ENCODE data around the gene FARS2. TPM values are rescaled to one million over a fixed set of nuclear protein-coding genes. Genes with fewer than 3 reads are reported as not detected.
A peak's percentile ranks its signal among the peaks of the same experiment; 100 is the strongest.

FARS2 gene
- total and polyA plus RNA-seq, 2 donors (not counting 1 experiment from before 2014, with no cell fraction given), result 11.0 to 18.5 TPM

DNA sequence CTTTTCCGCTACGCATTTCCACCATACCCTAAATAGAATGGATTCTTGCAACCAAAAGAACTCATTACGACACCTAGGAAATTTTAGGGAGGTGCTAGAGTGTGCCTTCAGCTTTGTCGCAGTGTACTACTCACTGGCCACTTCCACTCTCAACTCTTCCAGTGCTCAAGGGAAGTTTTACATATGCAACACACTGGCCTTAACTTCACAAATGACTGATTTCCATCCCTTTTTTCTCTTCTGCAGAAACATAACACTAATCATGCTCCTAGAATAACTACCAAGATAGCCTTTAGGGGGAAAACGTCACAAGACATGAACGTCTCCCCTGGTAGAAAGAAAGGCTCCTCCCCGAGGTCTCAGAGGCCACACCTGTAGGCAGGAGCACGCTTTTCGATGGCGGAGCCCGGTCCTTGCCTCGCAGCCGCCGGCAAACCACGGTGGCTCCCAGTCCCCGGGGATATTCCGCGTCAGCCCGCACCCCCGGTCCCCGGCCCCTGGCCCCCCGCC lies 1.1 kb upstream of the FARS2 start:
- no peaks in the 10 kb centered on the region for H4K20me1 ChIP-seq (ENCODE audit: control insufficient read depth, extremely low read depth, insufficient read depth, low read length)
- H3K9ac ChIP-seq (ENCODE audit: insufficient read depth, low read length), result peak overlapping the region; percentile 61
- peak overlapping the region; percentile 64 for H3K4me2 ChIP-seq (ENCODE audit: extremely low read depth, insufficient read depth, low read length)
- no peaks in the 10 kb centered on the region for H3K9me3 ChIP-seq (ENCODE audit: control insufficient read depth, insufficient read depth, low read depth, low read length)
- peak overlapping the region; percentile 43 for H3K27ac ChIP-seq (ENCODE audit: insufficient read depth, low read length)
- DNase-seq (ENCODE audit: low read depth in 2 of 2), result peak; percentile 48 to 55
- peak overlapping the region; percentile 85 for H2AFZ ChIP-seq (ENCODE audit: low read length)
- H3K4me3 ChIP-seq (replicated peaks in 1 of 4; ENCODE audit: control extremely low read depth in 1 of 4, insufficient read depth in 1 of 4, low read depth in 3 of 4, low read length in 4 of 4), result peak overlapping the region; percentile 61 to 98 (median 68)
- no peaks in the 10 kb centered on the region for H3K36me3 ChIP-seq (ENCODE audit: control insufficient read depth, insufficient read depth, low read length)
- no peak for TF ChIP-seq EZH2 (IDR thresholded peaks at IDR 0.05; ENCODE audit: low read length, missing control alignments)
- TF ChIP-seq, protein P1, sequence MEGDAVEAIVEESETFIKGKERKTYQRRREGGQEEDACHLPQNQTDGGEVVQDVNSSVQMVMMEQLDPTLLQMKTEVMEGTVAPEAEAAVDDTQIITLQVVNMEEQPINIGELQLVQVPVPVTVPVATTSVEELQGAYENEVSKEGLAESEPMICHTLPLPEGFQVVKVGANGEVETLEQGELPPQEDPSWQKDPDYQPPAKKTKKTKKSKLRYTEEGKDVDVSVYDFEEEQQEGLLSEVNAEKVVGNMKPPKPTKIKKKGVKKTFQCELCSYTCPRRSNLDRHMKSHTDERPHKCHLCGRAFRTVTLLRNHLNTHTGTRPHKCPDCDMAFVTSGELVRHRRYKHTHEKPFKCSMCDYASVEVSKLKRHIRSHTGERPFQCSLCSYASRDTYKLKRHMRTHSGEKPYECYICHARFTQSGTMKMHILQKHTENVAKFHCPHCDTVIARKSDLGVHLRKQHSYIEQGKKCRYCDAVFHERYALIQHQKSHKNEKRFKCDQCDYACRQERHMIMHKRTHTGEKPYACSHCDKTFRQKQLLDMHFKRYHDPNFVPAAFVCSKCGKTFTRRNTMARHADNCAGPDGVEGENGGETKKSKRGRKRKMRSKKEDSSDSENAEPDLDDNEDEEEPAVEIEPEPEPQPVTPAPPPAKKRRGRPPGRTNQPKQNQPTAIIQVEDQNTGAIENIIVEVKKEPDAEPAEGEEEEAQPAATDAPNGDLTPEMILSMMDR (conservative IDR thresholded peaks at IDR 0.05 in 1 of 2, IDR thresholded peaks at IDR 0.05 in 1 of 2; ENCODE audit: low read depth in 1 of 2, low read length in 2 of 2), result no peak
- no peaks in the 10 kb centered on the region for H3K4me1 ChIP-seq (ENCODE audit: control insufficient read depth, extremely low read depth, insufficient read depth, low read length)
- H3K27me3 ChIP-seq (ENCODE audit: control insufficient read depth, insufficient read depth, low read length), result no peaks in the 10 kb centered on the region
- H3K79me2 ChIP-seq (ENCODE audit: control insufficient read depth, insufficient read depth, low read length), result peaks cover 7% of the 10 kb centered on the region

DNA sequence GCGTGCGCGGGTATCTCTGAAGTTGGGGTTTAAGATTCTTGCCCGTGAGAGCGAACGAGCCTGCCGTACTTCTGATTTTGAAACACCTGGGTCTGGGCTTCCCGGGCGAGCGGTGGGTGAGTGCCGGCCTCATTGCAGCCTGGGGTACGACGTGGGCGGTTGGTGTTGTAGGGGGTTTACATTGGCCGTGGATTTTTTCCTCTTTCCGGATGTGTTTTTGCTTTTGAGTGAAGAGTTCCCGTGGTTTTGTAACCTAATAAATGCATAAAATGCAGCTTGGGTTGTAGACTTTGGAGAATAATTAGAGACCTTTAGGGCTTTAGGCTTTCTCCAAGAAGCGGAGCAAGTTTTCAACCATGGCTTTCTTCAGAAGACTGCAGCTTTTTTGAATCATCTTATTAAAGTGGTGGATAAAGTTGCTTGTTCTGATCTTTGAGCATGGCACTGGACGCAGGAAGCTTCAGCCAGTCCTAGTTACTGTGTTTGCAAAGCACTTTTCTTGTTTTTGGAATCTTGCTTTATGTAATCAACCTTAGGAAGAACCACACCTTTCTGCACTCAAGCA lies 314 bp downstream of the FARS2 start:
- Histone ChIP-seq H3K4me2 (ENCODE audit: extremely low read depth, insufficient read depth, low read length) (peak overlapping the region; percentile 65), H3K9ac (ENCODE audit: insufficient read depth, low read length) (peak overlapping the region; percentile 99), H3K4me1 (ENCODE audit: control insufficient read depth, extremely low read depth, insufficient read depth, low read length) (no peaks in the 10 kb centered on the region), H3K27ac (ENCODE audit: insufficient read depth, low read length) (peak overlapping the region; percentile 94), H3K36me3 (ENCODE audit: control insufficient read depth, insufficient read depth, low read length) (no peaks in the 10 kb centered on the region), H3K79me2 (ENCODE audit: control insufficient read depth, insufficient read depth, low read length) (peaks cover 7% of the 10 kb centered on the region), H3K27me3 (ENCODE audit: control insufficient read depth, insufficient read depth, low read length) (no peaks in the 10 kb centered on the region), H2AFZ (ENCODE audit: low read length) (peak overlapping the region; percentile 33), H4K20me1 (ENCODE audit: control insufficient read depth, extremely low read depth, insufficient read depth, low read length) (no peaks in the 10 kb centered on the region), H3K9me3 (ENCODE audit: control insufficient read depth, insufficient read depth, low read depth, low read length) (no peaks in the 10 kb centered on the region), H3K4me3 (replicated peaks in 1 of 4; ENCODE audit: control extremely low read depth in 1 of 4, insufficient read depth in 1 of 4, low read depth in 3 of 4, low read length in 4 of 4) (peak overlapping the region; percentile 61 to 99 (median 68))
- no peak for TF ChIP-seq EZH2 (IDR thresholded peaks at IDR 0.05; ENCODE audit: low read length, missing control alignments)
- TF ChIP-seq, protein P1 (conservative IDR thresholded peaks at IDR 0.05 in 1 of 2, IDR thresholded peaks at IDR 0.05 in 1 of 2; ENCODE audit: low read depth in 1 of 2, low read length in 2 of 2), result no peak
- peak in 1 of 2 donors; percentile 6 for DNase-seq (ENCODE audit: low read depth in 2 of 2)

DNA sequence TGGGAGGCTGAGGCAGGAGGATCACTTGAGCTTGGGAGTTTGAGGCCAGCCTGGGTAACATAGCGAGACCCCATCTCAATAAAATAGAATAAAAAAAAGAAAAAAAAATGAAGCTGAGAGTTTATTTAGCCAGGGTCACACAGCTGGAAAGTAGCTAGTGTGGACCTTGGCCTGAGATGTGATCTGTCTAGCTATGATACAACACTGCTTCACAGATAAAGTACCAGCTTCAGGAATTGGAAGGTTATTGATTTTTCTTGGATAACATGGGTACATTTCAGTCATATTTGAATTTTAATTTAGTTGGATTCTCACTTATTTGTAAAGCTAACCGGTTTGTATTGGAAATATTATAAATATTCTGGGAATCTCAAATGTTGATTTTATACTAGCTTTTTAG lies 5.1 kb downstream of the FARS2 start:
- TF ChIP-seq EZH2 (IDR thresholded peaks at IDR 0.05; ENCODE audit: low read length, missing control alignments), result no peak
- TF ChIP-seq, protein P1 (conservative IDR thresholded peaks at IDR 0.05 in 1 of 2, IDR thresholded peaks at IDR 0.05 in 1 of 2; ENCODE audit: low read depth in 1 of 2, low read length in 2 of 2), result no peak
- H2AFZ ChIP-seq (ENCODE audit: low read length), result no peak overlapping the region
- H3K79me2 ChIP-seq (ENCODE audit: control insufficient read depth, insufficient read depth, low read length), result peaks cover 3% of the 10 kb centered on the region
- DNase-seq (ENCODE audit: low read depth in 2 of 2), result no peak
- H3K4me3 ChIP-seq (replicated peaks in 1 of 4; ENCODE audit: control extremely low read depth in 1 of 4, insufficient read depth in 1 of 4, low read depth in 3 of 4, low read length in 4 of 4), result no peak overlapping the region
- no peak overlapping the region for H3K9ac ChIP-seq (ENCODE audit: insufficient read depth, low read length)
- H3K27me3 ChIP-seq (ENCODE audit: control insufficient read depth, insufficient read depth, low read length), result no peaks in the 10 kb centered on the region
- H3K9me3 ChIP-seq (ENCODE audit: control insufficient read depth, insufficient read depth, low read depth, low read length), result no peaks in the 10 kb centered on the region
- no peaks in the 10 kb centered on the region for H4K20me1 ChIP-seq (ENCODE audit: control insufficient read depth, extremely low read depth, insufficient read depth, low read length)
- H3K36me3 ChIP-seq (ENCODE audit: control insufficient read depth, insufficient read depth, low read length), result no peaks in the 10 kb centered on the region
- no peaks in the 10 kb centered on the region for H3K4me1 ChIP-seq (ENCODE audit: control insufficient read depth, extremely low read depth, insufficient read depth, low read length)
- H3K4me2 ChIP-seq (ENCODE audit: extremely low read depth, insufficient read depth, low read length), result no peak overlapping the region
- no peak overlapping the region for H3K27ac ChIP-seq (ENCODE audit: insufficient read depth, low read length)

Measured in fibroblast of lung (primary cell).